B cell (primary cell): Measurements from ENCODE around the gene CLN5. TPM values are rescaled to one million over a fixed set of nuclear protein-coding genes. Genes with fewer than 3 reads are reported as not detected.

ENCODE experiments used
- ATAC-seq: fragments of 200-7000 bp; cut with Tn5 transposase; one replicate; pipeline ENCODE4 v1.10.0; 2021; ENCODE audit warnings: low read depth, mild to moderate bottlenecking, moderate number of reproducible peaks, moderate library complexity
- CTCF ChIA-PET: fragments of 350-600 bp; sonication (Branson Sonifier 250); formaldehyde crosslinking; loops from one replicate; lab custom pipeline; 2021; ENCODE audit warnings: antibody characterized with exemption, inconsistent platforms; lab: Charles Lee
- POLR2A ChIA-PET: fragments of 350-600 bp; sonication (Branson Sonifier 250); formaldehyde crosslinking; loops from one replicate; lab custom pipeline; 2021; ENCODE audit warnings: antibody characterized with exemption; lab: Charles Lee
- DNase-seq: peaks from one replicate; pipeline ENCODE4 v3.0.0; 2013
- H2AFZ ChIP-seq: 2 replicates; pipeline ENCODE4 v1.6.1; 2012; ENCODE audit warnings: mild to moderate bottlenecking, low read depth, low read length; ENCODE audit not compliant: insufficient read depth, poor library complexity, severe bottlenecking
- H3K27ac ChIP-seq, 2 donors: 1 replicate in 1 of 2; 2 replicates in 1 of 2; pipeline ENCODE4 v1.5.1; 2012 to 2013; ENCODE audit warnings: low read length in 2 of 2, mild to moderate bottlenecking in 2 of 2, moderate library complexity in 1 of 2
- H3K27me3 ChIP-seq, 4 experiments: fragments of 200-600 bp in 1 of 4; sonication (generic) in 1 of 4; replicated peaks in 1 of 4; 1 replicate in 2 of 4; 2 replicates in 2 of 4; pipeline versions ENCODE4 v1.6.1 to v1.7.0; 2013 to 2016; ENCODE audit warnings: low read length in 3 of 4, mild to moderate bottlenecking in 2 of 4, mixed read lengths in 1 of 4, moderate library complexity in 1 of 4; ENCODE audit not compliant: insufficient read depth in 4 of 4, control insufficient read depth in 3 of 4; ENCODE audit errors: control extremely low read depth in 1 of 4
- H3K36me3 ChIP-seq, 2 experiments: replicated peaks in 1 of 2; 1 replicate in 1 of 2; 2 replicates in 1 of 2; pipeline versions ENCODE4 v1.6.1 to v1.7.1; 2013; ENCODE audit warnings: low read length in 1 of 2; ENCODE audit not compliant: insufficient read depth in 2 of 2, control insufficient read depth in 1 of 2; ENCODE audit errors: control extremely low read depth in 1 of 2, extremely low read depth in 1 of 2
- H3K4me1 ChIP-seq, 2 donors: fragments of 200-600 bp in 1 of 2; sonication (generic) in 1 of 2; 1 replicate in 1 of 2; 2 replicates in 1 of 2; pipeline versions ENCODE4 v1.5.1 to v1.6.1; 2013 to 2017; ENCODE audit warnings: low read length in 2 of 2; ENCODE audit not compliant: control insufficient read depth in 2 of 2, insufficient read depth in 2 of 2
- H3K4me2 ChIP-seq: replicated peaks from 2 replicates; pipeline ENCODE3; 2012; ENCODE audit warnings: mild to moderate bottlenecking, low read depth, low read length; ENCODE audit not compliant: poor library complexity, severe bottlenecking
- H3K4me3 ChIP-seq, 5 experiments: fragments of 200-600 bp in 1 of 5; sonication (generic) in 1 of 5; 1 replicate in 3 of 5; 2 replicates in 2 of 5; pipeline versions ENCODE4 v1.5.1 to v1.7.0; 2011 to 2016; ENCODE audit warnings: low read length in 4 of 5, mild to moderate bottlenecking in 4 of 5, low read depth in 2 of 5, control low read depth in 1 of 5, moderate library complexity in 1 of 5; ENCODE audit not compliant: insufficient read depth in 1 of 5; ENCODE audit errors: control extremely low read depth in 1 of 5, extremely low read depth in 1 of 5
- H3K79me2 ChIP-seq: fragments of 200-600 bp; sonication (generic); one replicate; pipeline ENCODE4 v1.6.0; 2016; ENCODE audit warnings: low read length; ENCODE audit not compliant: control insufficient read depth, insufficient read depth
- H3K9ac ChIP-seq: fragments of 200-600 bp; sonication (generic); 2 replicates; pipeline ENCODE4 v1.6.1; 2017; ENCODE audit warnings: mild to moderate bottlenecking, low read length, moderate library complexity
- H3K9me3 ChIP-seq, 3 donors: one replicate each; pipeline versions ENCODE4 v1.6.1 to v1.7.1; 2013; ENCODE audit warnings: low read length in 2 of 3; ENCODE audit not compliant: control insufficient read depth in 2 of 3, insufficient read depth in 1 of 3; ENCODE audit errors: control extremely low read depth in 1 of 3
- H4K20me1 ChIP-seq: 2 replicates; pipeline ENCODE4 v1.6.0; 2012; ENCODE audit warnings: mild to moderate bottlenecking, low read length; ENCODE audit not compliant: insufficient read depth, control insufficient read depth, poor library complexity, severe bottlenecking
- H3K27ac Mint-ChIP-seq: one replicate; pipeline ENCODE4 v1.8.0; 2021; ENCODE audit warnings: mixed read lengths
- H3K27me3 Mint-ChIP-seq: one replicate; pipeline ENCODE4 v1.8.0; 2021; ENCODE audit warnings: mixed read lengths
- H3K4me1 Mint-ChIP-seq: one replicate; pipeline ENCODE4 v1.8.0; 2021; ENCODE audit warnings: mixed read lengths
- H3K4me3 Mint-ChIP-seq: one replicate; pipeline ENCODE4 v1.8.0; 2021; ENCODE audit warnings: mixed read lengths
- H3K9me3 Mint-ChIP-seq: one replicate; pipeline ENCODE4 v1.8.0; 2022; ENCODE audit warnings: mixed read lengths; ENCODE audit not compliant: insufficient read depth
- EZH2 ChIP-seq: IDR thresholded peaks from 2 replicates; pipeline ENCODE4 v1.6.1; 2012; ENCODE audit warnings: borderline replicate concordance, low read depth, mild to moderate bottlenecking, moderate library complexity, low read length; ENCODE audit not compliant: insufficient read depth, poor library complexity, severe bottlenecking
- WGBS: methylation state at CpG from one replicate; pipeline ENCODE4 v1.1.5; 2013; ENCODE audit warnings: missing lambda C conversion rate; ENCODE audit not compliant: insufficient coverage; 5-methylcytosine and 5-hydroxymethylcytosine counted together
- intact Hi-C: fragments of 100-400 bp; cut with micrococcal nuclease; formaldehyde crosslinking; loops from one replicate; pipeline ENCODE4 v1.10.0; 2022
- polyA plus RNA-seq: library from polyadenylated mRNA; depleted of rRNA; stranded (reverse); fragments of >200 nt; gene quantifications from 2 replicates; pipeline ENCODE4 v1.2.3, GENCODE V29; 2012
- total RNA-seq, 2 donors: library from RNA; stranded (reverse); fragments of 120-200 nt in 1 of 2; gene quantifications; 1 replicate in 1 of 2; 2 replicates in 1 of 2; pipeline versions ENCODE4 v1.2.3 to v1.2.4, GENCODE V29; 2013 to 2022
- TF ChIP-seq, protein P1 (sequence below): fragments of 200-600 bp; IDR thresholded peaks from one replicate; pipeline ENCODE4 v1.8.0; 2022; ENCODE audit warnings: antibody characterized with exemption, mild to moderate bottlenecking

The CLN5 gene
- total and polyA plus RNA-seq, 2 donors (not counting 1 experiment from before 2014, with no cell fraction given): 11.9 to 36.9 TPM

DNA sequence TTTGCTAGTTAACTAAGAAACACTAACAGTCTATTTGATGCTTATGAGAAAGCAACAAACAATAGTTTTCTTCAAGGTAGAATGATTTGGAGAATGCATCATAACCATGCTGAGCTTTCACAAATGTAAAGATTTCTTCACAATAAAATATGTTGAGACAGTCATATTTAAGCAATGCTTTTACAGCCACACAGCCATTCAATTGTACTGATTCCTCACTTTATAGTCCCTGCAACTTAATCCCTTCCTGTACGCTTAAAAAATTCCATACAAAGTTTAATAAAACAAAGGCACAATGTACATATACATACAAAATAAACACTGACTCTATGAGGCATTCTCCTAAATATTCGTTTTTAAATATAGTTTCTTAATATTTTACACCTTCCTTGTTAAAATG lies 48.2 kb upstream of the CLN5 start:
- H3K9me3 ChIP-seq: peaks cover 0 to 2% (median 0%) of the 10 kb centered on the region in 3 donors
- DNase-seq (no peak), ATAC-seq (no peak)
- H3K4me3 Mint-ChIP-seq: no peak overlapping the region
- CTCF ChIA-PET: interaction anchor here (0.6 kb wide), 1 partner anchor 72 kb away, joined by 3 read pairs; no protein-coding TSS in a partner anchor
- peaks cover 8% of the 10 kb centered on the region for H3K4me1 Mint-ChIP-seq
- no peak overlapping the region for H3K27ac Mint-ChIP-seq
- no peaks in the 10 kb centered on the region for H3K27me3 ChIP-seq
- TF ChIP-seq, protein P1, sequence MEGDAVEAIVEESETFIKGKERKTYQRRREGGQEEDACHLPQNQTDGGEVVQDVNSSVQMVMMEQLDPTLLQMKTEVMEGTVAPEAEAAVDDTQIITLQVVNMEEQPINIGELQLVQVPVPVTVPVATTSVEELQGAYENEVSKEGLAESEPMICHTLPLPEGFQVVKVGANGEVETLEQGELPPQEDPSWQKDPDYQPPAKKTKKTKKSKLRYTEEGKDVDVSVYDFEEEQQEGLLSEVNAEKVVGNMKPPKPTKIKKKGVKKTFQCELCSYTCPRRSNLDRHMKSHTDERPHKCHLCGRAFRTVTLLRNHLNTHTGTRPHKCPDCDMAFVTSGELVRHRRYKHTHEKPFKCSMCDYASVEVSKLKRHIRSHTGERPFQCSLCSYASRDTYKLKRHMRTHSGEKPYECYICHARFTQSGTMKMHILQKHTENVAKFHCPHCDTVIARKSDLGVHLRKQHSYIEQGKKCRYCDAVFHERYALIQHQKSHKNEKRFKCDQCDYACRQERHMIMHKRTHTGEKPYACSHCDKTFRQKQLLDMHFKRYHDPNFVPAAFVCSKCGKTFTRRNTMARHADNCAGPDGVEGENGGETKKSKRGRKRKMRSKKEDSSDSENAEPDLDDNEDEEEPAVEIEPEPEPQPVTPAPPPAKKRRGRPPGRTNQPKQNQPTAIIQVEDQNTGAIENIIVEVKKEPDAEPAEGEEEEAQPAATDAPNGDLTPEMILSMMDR: no peak
- no peak for TF ChIP-seq EZH2
- H3K27ac ChIP-seq: no peak overlapping the region
- H4K20me1 ChIP-seq: no peaks in the 10 kb centered on the region
- H3K36me3 ChIP-seq: no peaks in the 10 kb centered on the region
- H2AFZ ChIP-seq: no peak overlapping the region
- H3K4me1 ChIP-seq: peaks cover 0 to 5% of the 10 kb centered on the region in 2 donors
- WGBS: no CpG with 5 or more reads among the region's 2 CpGs
- no peaks in the 10 kb centered on the region for H3K27me3 Mint-ChIP-seq
- H3K9ac ChIP-seq: no peak overlapping the region
- intact Hi-C loops: no loop called here
- POLR2A ChIA-PET: no interaction called here
- H3K9me3 Mint-ChIP-seq: no peaks in the 10 kb centered on the region
- H3K4me2 ChIP-seq: no peak overlapping the region
- H3K79me2 ChIP-seq: no peaks in the 10 kb centered on the region
- H3K4me3 ChIP-seq: no peak overlapping the region

DNA sequence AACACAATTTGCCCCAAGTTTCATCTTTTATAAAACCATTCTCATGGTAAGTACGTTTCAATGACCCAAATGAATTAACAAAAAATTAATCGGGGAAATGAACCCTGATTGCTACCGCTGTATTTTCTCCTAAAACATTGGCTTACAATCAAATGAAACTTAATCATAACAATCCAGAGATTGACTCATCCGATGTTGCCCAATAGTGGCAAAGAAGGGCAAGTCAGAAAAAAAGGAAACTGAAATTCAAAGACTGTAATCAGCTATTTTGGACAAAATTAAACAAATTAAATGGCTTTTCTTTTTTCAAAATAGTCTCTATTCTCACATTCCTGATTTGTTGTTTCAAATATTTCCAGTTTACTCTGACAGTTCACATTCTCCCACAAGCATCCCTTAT lies 47.4 kb upstream of the CLN5 start:
- no peaks in the 10 kb centered on the region for H3K9me3 Mint-ChIP-seq
- H3K79me2 ChIP-seq: no peaks in the 10 kb centered on the region
- no peak overlapping the region for H3K27ac Mint-ChIP-seq
- no peaks in the 10 kb centered on the region for H3K27me3 ChIP-seq
- POLR2A ChIA-PET: no interaction called here
- TF ChIP-seq, protein P1: no peak
- TF ChIP-seq EZH2: no peak
- no peak overlapping the region for H3K9ac ChIP-seq
- DNase-seq (no peak), ATAC-seq (no peak)
- no CpG with 5 or more reads among the region's 4 CpGs for WGBS
- intact Hi-C loops: no loop called here
- no peak overlapping the region for H3K4me2 ChIP-seq
- no peak overlapping the region for H3K27ac ChIP-seq
- no peak overlapping the region for H3K4me3 Mint-ChIP-seq
- no peaks in the 10 kb centered on the region for H3K27me3 Mint-ChIP-seq
- no peaks in the 10 kb centered on the region for H4K20me1 ChIP-seq
- no peak overlapping the region for H2AFZ ChIP-seq
- H3K9me3 ChIP-seq: peaks cover 0 to 2% (median 0%) of the 10 kb centered on the region in 3 donors
- peaks cover 8% of the 10 kb centered on the region for H3K4me1 Mint-ChIP-seq
- H3K4me3 ChIP-seq: no peak overlapping the region
- H3K4me1 ChIP-seq: peaks cover 0 to 5% of the 10 kb centered on the region in 2 donors
- no peaks in the 10 kb centered on the region for H3K36me3 ChIP-seq
- CTCF ChIA-PET: no interaction called here
